HG03139 (cell line): ENCODE results near the gene TBC1D16.

ENCODE experiments used
- ATAC-seq: cut with Tn5 transposase; IDR thresholded peaks from one replicate; pipeline ENCODE4 v1.9.1; 2021; ENCODE audit not compliant: unreplicated experiment

TBC1D16 gene

GRCh38 chr17:79954281-79955166 lies 81.1 kb downstream of the TBC1D16 start:
- no peak for ATAC-seq

- ATAC-seq, result no peak
These were observed 82.3 kb downstream of the TBC1D16 start for GRCh38 chr17:79953335-79953734.

- no peak for ATAC-seq
These were observed 82.8 kb downstream of the TBC1D16 start for GRCh38 chr17:79952901-79953300.

GRCh38 chr17:79952265-79952877 lies 83.3 kb downstream of the TBC1D16 start:
- ATAC-seq, result no peak

GRCh38 chr17:79951361-79952264 lies 84.1 kb downstream of the TBC1D16 start:
- ATAC-seq, result no peak

- no peak for ATAC-seq
These were observed 84.9 kb downstream of the TBC1D16 start for GRCh38 chr17:79950751-79951150.

GRCh38 chr17:79950306-79950705 lies 85.4 kb downstream of the TBC1D16 start:
- ATAC-seq, result no peak

GRCh38 chr17:79949656-79950209 lies 85.9 kb downstream of the TBC1D16 start:
- ATAC-seq, result no peak

GRCh38 chr17:79948945-79949655 lies 86.6 kb downstream of the TBC1D16 start:
- no peak for ATAC-seq

- no peak for ATAC-seq
These were observed 87.2 kb downstream of the TBC1D16 start for GRCh38 chr17:79948406-79948944.

- ATAC-seq, result no peak
These were observed 88.2 kb downstream of the TBC1D16 start for GRCh38 chr17:79947351-79948031.

GRCh38 chr17:79946352-79947231 lies 89.1 kb downstream of the TBC1D16 start:
- ATAC-seq, result no peak

- no peak for ATAC-seq
These were observed 89.9 kb downstream of the TBC1D16 start for GRCh38 chr17:79945591-79946255.

GRCh38 chr17:79944821-79945391 lies 90.8 kb downstream of the TBC1D16 start:
- ATAC-seq, result no peak

GRCh38 chr17:79944251-79944812 lies 91.3 kb downstream of the TBC1D16 start:
- no peak for ATAC-seq

- no peak for ATAC-seq
These were observed 92.1 kb downstream of the TBC1D16 start for GRCh38 chr17:79943347-79944241.
